Stimulated activated CD8-positive, alpha-beta memory T cell treated with anti-CD3 and anti-CD28 coated beads, Interleukin-12 subunit alpha, Interleukin-12 subunit beta, amount 100 ng/mL, for 1 hour (primary cell): Measurements from ENCODE around the gene SLC11A2.

Experiments
- DNase-seq: peaks from one replicate; pipeline ENCODE4 v3.0.0-alpha.2; 2020; ENCODE audit warnings: low read depth

SLC11A2 gene

DNA sequence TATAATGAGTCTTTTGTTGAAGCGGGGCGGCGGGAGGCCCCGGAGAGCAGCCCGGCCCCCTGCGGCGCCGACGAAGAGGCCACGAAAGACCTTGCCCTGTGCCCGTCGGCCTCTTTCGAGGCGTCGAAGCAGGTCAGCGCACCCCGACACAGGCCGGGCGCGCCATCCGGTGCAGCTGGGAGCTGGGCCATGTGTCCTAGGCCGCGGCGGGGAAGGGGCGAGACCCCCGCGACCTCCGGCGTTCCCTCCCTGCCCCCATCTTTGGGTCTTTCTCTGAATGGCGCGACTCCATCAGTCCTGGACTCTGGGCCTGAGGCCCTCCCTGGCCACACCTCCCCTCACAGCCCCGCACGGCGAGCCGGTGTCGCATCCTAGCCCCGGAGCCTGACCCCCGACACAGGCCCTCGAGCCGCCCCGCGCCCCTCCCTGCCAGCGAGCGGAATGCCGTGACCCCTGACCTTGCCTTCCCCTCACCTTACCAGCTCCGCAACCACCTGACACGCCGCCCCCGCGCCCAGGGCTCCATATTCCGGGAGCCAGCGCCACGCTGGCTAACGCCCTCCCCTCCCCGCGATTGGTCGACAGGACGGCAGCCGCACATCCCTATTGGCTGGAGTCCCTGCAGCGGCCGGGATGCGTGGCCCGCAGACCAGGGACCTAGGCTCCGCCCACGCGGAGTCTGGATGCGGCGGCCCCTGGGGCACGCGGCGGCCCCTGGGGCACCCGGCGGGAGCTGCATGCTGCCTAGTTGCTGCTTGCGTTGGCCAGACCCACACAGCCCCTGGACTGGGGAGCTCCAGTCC is at the start of gene SLC11A2:
SLC11A2 (minus strand) TSS at position 549 of the 803 bp plus-strand sequence. CDS start 15,656 bp downstream, outside the sequence.
- DNase-seq, result peak; percentile 79

GRCh38 chr12:51075390-51075789 is 49.2 kb upstream of the SLC11A2 start:
- DNase-seq, result no peak

GRCh38 chr12:51071663-51072062 is 45.5 kb upstream of the SLC11A2 start:
- no peak for DNase-seq

DNA sequence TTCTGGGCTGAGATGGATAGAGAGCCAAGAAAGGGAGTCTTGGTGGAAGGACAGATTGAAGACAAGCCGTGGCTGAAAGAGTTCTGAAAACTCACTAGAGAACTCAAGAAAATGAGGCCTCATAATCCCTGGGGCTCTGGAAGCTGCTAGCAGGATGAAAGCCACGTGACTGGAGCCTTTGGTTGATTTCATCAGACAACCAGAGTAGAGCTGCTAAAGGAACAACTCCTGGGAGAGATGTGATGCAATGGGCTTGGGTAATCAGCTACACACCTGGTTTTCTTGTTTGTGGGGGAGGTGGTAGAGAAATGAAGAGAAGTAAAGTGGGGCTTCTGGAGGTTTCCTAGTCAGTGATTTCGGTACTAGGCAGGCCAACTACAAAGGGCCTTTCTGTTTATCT is 43.8 kb upstream of the SLC11A2 start:
- DNase-seq, result no peak

DNA sequence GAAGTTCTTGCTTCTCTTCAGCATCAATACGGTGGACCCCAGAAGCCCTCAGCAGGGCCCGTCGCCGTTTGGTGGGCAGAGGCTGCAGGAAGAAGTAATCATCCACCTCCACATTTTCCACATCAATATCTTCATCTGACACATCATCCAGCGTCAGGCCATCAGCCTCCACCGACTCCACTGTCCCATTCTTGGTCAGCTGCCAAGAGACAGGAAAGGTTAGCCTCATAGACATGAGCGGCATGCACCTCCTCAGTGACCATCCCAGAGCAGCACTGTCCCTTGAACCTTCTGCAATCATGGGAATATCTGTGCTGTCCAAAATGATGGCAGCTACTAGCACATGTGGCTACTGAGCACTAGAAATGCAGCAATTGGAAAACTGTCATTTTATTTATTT is 41.6 kb upstream of the SLC11A2 start:
- no peak for DNase-seq

DNA sequence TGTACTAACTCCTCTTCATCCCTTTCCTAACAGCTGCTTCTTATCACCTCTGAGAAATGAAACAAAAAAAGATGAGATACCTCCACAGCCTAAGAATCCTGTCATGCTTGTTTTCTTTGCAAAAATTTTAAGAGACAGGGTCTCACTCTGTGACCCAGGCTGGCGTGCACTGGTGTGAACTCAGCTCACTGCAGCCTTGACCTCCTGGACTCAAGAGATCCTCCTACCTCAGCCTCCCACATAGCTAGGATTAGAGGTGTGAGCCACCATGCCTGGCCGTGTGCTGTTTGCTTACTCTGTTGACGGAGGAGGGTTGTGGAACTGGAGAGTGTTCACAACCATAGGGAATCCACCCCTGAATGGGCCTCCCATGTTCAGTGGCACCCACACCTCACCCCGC is 41.0 kb upstream of the SLC11A2 start:
- DNase-seq, result no peak

GRCh38 chr12:51065530-51065929 is 39.3 kb upstream of the SLC11A2 start:
- no peak for DNase-seq

- no peak for DNase-seq
Observed at GRCh38 chr12:51062631-51063397, 36.6 kb upstream of the SLC11A2 start.

DNA sequence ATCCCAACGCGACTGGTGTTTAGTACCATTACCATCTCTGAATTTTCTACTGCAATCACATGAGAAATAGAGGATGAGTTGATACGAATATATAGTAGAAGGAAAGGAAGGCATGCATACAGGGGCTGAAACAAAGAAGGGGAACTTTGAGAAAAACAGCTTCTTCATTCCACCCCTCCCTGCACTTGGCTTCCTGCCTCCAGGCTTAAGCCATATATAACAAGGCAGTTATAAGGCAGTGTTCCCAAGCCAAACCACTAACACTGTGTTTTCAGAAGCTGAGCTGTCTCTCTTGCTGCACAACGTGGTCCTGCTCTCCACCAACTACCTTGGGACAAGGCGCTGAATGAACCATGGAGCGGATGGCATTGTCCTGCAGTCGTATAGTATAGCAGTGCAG is 32.9 kb upstream of the SLC11A2 start:
- DNase-seq, result no peak

- no peak for DNase-seq
Observed at GRCh38 chr12:51056242-51056641, 30.1 kb upstream of the SLC11A2 start.

DNA sequence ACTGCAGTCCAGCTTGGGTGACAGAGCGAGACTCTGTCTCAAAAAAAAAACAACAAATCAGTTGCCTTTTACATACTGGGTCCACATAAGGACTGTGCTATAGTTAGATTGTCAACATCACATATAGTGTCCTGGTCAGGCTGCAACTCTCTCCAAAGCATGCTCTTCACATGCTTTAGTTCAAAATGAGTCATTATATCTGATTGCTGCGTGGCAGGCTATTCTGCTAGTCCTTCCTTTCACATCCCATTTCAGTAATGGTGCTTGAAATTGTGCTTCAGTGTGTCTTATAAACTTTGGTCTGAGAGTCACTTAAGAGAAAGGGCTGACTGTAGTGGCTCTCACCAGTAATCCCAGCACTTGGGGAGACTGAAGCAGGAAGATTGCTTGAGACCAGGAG is 28.9 kb upstream of the SLC11A2 start:
- DNase-seq, result no peak

DNA sequence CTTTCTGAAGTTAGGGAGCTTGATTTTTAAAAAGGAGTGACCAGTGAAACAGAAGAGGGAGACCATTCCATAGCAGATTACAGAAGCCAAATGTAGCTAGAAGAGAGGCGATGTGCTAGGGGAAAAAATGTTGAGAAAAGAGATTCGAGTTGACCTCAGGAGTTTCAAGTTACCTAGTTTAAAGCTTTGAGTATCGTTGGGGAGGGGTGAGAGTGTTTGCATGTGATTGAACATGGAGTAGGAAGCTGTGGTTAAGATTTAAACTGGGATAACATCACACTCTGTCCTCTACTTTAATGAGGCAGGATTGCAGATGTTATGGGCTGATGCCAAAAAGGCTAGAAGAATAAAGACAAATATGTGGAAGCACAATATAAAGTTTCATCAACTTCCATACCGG is 25.6 kb upstream of the SLC11A2 start:
- no peak for DNase-seq

DNA sequence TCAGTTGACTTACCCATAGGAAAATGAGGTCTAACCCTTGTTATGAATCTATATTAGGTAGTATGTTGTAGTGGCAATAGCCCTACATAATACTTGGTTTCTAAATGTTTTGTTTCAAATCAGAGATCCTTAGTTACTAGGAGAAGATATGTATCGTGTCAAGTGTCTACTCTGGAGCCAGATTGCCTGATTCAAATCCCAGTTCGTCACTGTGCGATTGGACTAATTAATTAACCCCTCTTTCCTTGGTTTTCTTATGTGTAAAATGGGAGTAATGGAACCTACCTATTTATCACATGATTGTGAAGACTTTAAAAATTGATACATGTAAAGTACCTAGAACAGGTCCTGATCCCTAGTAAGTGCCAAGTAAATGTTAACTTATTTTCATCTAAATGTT is 23.3 kb upstream of the SLC11A2 start:
- no peak for DNase-seq

DNA sequence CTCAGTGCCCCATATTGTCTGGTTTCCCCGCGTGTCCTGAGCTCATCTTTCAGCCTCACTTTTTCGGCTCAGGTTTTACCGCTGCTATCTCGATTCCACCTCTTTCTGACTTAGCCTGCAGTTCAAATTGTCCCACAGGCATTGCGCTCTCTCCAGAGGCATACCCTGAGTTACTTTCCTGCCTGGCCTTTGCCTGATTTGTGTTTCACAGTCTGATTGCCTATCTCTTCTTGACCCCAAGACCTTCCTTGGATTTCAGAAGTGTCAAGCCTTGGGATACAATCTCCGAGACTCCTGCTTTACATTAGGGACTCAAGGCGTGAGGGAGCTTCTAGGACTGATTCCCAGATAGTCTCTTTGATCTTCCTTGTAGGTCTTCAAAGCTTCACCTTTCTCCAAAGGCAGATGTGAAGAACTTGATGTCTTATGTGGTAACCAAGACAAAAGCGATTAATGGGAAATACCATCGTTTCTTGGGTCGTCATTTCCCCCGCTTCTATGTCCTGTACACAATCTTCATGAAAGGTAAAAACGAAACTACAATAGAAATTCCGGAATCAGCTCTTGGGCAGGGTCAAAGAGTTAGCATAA is 22.6 kb upstream of the SLC11A2 start:
- DNase-seq, result no peak

- peak; percentile 82 for DNase-seq
Observed at GRCh38 chr12:51047655-51048540, 21.7 kb upstream of the SLC11A2 start, which contains the start of gene LETMD1. Gene LETMD1, plus strand, starts transcription at chr12:51048327. Its CDS starts 30 bp downstream, at chr12:51048357.

DNA sequence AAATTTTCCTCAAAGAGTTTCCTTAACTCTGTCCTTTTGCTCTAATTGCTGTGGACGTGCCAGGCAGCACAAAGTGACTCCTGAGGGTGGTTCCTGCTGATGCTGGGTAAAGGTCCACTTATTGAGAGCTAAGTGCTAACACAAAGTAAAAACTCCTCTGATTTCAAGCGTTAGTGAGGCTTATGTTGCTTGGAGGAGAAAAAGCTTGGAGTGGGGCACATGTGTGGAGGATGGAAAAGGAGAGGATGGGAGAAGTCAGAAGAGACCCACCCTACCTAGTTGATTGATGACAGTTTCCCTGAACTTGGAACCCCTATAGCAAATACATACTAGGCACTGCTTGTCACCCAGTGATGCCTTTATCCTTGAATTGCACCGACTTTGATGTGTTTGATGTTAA is 10.1 kb upstream of the SLC11A2 start:
- DNase-seq, result no peak

DNA sequence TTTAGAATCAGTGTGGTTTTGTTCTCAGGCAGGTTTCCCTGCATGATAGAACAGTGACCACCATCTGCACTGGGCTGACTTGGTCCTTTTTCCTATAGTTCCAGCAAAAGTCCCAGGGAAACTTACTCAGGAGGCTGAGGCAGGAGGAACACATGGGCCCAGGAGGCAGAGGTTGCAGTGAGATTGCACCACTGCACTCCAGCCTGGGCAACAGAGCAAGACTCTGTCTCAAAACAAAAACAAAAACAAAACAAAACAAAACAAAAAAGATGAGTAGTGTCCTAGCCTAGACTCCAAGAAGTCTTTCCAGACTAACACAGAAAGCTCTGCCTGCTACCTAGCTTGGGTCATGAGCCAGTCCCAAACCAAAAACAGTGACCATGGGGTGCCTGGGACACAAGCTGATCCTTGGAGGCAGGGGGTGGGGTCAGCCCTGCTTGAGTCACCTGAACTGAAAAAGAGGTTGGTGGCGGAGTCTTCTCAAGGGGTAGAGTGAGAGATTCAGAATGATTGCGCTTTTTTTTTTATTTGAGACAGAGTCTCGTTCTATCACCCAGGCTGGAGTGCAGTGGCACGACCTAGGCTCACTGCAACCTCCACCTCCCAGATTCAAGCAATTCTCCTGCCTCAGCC is 7.4 kb upstream of the SLC11A2 start:
- DNase-seq, result no peak

GRCh38 chr12:51033048-51033447 is 6.9 kb upstream of the SLC11A2 start:
- DNase-seq, result no peak

GRCh38 chr12:51028813-51029150 is 2.6 kb upstream of the SLC11A2 start:
- DNase-seq, result no peak

DNA sequence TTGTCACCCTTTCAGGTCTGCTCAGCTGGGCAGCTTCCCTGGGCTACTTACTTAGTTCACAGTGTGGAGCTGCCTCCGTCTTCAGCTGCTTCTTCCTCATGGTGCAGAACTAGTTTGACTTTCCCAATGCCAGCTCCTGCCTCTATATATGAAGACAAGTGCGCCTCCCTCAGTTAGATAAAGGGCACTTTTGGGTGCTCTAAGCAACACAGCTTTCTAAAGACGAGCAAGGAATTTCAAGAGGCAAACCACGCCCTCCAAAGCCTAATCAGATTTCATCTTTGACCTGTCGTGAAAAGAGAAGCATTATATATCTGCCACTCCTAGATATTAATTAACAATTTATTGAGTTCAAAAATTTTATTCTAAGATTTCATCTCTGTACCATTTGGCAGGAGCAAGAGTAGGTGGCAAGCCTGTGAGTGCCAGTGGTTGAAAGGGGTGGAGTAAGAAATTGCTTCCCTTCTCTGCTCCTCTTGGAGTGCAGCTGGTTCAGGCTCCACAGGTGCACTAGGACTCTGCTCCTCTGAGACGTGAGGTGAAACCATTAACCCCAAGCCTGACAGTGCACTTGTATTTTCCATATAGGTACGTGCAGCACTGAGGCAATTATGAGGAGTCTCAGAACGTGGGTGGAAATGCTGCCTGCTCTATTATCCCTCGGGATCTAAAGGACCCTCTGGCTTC is 2.1 kb upstream of the SLC11A2 start:
- no peak for DNase-seq

DNA sequence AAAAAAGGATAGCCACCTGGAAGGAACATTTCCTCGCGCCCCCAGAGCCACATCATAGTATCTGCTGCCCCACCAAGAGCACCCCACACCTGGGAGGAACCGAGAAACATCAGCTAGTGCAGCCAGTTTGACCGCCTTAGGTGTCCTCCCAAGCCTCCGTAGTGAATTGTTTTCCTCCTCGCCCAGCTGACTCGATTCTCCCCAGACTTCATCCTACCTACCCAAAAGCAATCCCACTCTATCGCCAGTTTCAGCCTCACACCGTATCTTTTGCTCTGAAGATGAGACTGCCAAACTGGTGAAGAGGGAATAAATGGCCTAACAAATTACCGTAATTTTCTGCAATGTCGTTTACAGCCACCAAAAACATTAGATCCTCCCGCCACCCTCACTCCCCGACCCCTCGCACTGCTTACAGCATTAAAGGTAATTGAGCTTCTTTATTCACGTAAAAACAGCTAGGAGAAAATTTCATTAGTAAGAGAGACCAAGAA is 1.2 kb upstream of the SLC11A2 start:
- DNase-seq, result no peak
